ENCODE data around the gene TMEM256. TPM values are rescaled to one million over a fixed set of nuclear protein-coding genes. Genes with fewer than 3 reads are reported as not detected.

TMEM256 gene
- total and polyA plus RNA-seq, 9 of the 15 experiments (the other 6 are each of a cell fraction or from before 2014, with no cell fraction given) = 43.4 to 177 (median 68.5) TPM

GRCh38 chr17:7356072-7356549 is 47.8 kb downstream of the TMEM256 start (continued):
- TF ChIP-seq ARID2 (IDR thresholded peaks at IDR 0.05) = peak; percentile 9; the same call in 1 of the 2 replicates
- TF ChIP-seq ARID1B (IDR thresholded peaks at IDR 0.05) = no peak
- peak; percentile 42; the same call in 1 of the 2 replicates for TF ChIP-seq RB1 (IDR thresholded peaks at IDR 0.05; ENCODE audit: low read depth)
- TF ChIP-seq ZC3H4 (CRISPR knock-in tag; IDR thresholded peaks at IDR 0.05; ENCODE audit: borderline replicate concordance) = no peak
- TF ChIP-seq, protein P1, sequence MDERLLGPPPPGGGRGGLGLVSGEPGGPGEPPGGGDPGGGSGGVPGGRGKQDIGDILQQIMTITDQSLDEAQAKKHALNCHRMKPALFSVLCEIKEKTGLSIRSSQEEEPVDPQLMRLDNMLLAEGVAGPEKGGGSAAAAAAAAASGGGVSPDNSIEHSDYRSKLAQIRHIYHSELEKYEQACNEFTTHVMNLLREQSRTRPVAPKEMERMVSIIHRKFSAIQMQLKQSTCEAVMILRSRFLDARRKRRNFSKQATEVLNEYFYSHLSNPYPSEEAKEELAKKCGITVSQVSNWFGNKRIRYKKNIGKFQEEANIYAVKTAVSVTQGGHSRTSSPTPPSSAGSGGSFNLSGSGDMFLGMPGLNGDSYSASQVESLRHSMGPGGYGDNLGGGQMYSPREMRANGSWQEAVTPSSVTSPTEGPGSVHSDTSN (CRISPR knock-in tag; IDR thresholded peaks at IDR 0.05; ENCODE audit: low read depth) = no peak
- TF ChIP-seq, protein P1 (tag; conservative IDR thresholded peaks at IDR 0.05; ENCODE audit: low read depth) = no peak
- no peak for TF ChIP-seq ZNF212 (CRISPR knock-in tag; IDR thresholded peaks at IDR 0.05)
- TF ChIP-seq FOXJ3 (CRISPR knock-in tag; IDR thresholded peaks at IDR 0.05) = no peak
- TF ChIP-seq CTBP1 (IDR thresholded peaks at IDR 0.05; ENCODE audit: borderline replicate concordance) = peak; percentile 89
- TF ChIP-seq STAT5A (IDR thresholded peaks at IDR 0.05; ENCODE audit: borderline replicate concordance, low read length) = no peak
- TF ChIP-seq ZBTB7A (IDR thresholded peaks at IDR 0.05; ENCODE audit: borderline replicate concordance, control insufficient read depth, low read depth, low read length) = peak; percentile 38; the same call in 1 of the 2 replicates
- no peak for TF ChIP-seq ZC3H8 (IDR thresholded peaks at IDR 0.05)
- TF ChIP-seq PHF8 (IDR thresholded peaks at IDR 0.05; ENCODE audit: borderline replicate concordance, low read length) = no peak
- TF ChIP-seq SMC3 (conservative IDR thresholded peaks at IDR 0.05; ENCODE audit: insufficient read depth, low read depth, low read length) = peak; percentile 79
- TF ChIP-seq TEAD2 (tag; IDR thresholded peaks at IDR 0.05) = no peak
- peak in 2 of 3 experiments; percentile 21 to 46 for TF ChIP-seq YY1 (IDR thresholded peaks at IDR 0.05; ENCODE audit: borderline replicate concordance in 1 of 3, control insufficient read depth in 1 of 3, extremely low read depth in 1 of 3, insufficient read depth in 3 of 3, insufficient read length in 1 of 3, insufficient replicate concordance in 2 of 3, low read depth in 1 of 3, low read length in 2 of 3)
- TF ChIP-seq, protein P2, sequence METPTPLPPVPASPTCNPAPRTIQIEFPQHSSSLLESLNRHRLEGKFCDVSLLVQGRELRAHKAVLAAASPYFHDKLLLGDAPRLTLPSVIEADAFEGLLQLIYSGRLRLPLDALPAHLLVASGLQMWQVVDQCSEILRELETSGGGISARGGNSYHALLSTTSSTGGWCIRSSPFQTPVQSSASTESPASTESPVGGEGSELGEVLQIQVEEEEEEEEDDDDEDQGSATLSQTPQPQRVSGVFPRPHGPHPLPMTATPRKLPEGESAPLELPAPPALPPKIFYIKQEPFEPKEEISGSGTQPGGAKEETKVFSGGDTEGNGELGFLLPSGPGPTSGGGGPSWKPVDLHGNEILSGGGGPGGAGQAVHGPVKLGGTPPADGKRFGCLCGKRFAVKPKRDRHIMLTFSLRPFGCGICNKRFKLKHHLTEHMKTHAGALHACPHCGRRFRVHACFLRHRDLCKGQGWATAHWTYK (CRISPR knock-in tag; IDR thresholded peaks at IDR 0.05) = no peak
- TF ChIP-seq CXXC5 (CRISPR knock-in tag; IDR thresholded peaks at IDR 0.05) = peak; percentile 37
- TF ChIP-seq, protein P3, sequence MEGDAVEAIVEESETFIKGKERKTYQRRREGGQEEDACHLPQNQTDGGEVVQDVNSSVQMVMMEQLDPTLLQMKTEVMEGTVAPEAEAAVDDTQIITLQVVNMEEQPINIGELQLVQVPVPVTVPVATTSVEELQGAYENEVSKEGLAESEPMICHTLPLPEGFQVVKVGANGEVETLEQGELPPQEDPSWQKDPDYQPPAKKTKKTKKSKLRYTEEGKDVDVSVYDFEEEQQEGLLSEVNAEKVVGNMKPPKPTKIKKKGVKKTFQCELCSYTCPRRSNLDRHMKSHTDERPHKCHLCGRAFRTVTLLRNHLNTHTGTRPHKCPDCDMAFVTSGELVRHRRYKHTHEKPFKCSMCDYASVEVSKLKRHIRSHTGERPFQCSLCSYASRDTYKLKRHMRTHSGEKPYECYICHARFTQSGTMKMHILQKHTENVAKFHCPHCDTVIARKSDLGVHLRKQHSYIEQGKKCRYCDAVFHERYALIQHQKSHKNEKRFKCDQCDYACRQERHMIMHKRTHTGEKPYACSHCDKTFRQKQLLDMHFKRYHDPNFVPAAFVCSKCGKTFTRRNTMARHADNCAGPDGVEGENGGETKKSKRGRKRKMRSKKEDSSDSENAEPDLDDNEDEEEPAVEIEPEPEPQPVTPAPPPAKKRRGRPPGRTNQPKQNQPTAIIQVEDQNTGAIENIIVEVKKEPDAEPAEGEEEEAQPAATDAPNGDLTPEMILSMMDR (IDR thresholded peaks at IDR 0.05 in 2 of 3, conservative IDR thresholded peaks at IDR 0.05 in 1 of 3; ENCODE audit: insufficient read depth in 2 of 3, low read depth in 1 of 3, low read length in 3 of 3) = peak; percentile 81 to 86 (median 84)
- TF ChIP-seq HLTF (IDR thresholded peaks at IDR 0.05) = no peak
- TF ChIP-seq, protein P4, sequence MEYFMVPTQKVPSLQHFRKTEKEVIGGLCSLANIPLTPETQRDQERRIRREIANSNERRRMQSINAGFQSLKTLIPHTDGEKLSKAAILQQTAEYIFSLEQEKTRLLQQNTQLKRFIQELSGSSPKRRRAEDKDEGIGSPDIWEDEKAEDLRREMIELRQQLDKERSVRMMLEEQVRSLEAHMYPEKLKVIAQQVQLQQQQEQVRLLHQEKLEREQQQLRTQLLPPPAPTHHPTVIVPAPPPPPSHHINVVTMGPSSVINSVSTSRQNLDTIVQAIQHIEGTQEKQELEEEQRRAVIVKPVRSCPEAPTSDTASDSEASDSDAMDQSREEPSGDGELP (CRISPR knock-in tag; IDR thresholded peaks at IDR 0.05; ENCODE audit: borderline replicate concordance) = peak; percentile 77; the same call in 1 of the 2 replicates
- no peak for TF ChIP-seq MED1 (CRISPR knock-in tag; IDR thresholded peaks at IDR 0.05; ENCODE audit: borderline replicate concordance)
- 0 out of 2 replicates have a peak, but pooled peaks have one; percentile 46 for TF ChIP-seq CC2D1A (IDR thresholded peaks at IDR 0.05)
